AG09319 (cell line): ENCODE measurements around the gene PPP2R2B.

ENCODE experiments used
- DNase-seq: peaks from one replicate; pipeline ENCODE4 v3.0.0-alpha.2; 2010; ENCODE audit warnings: low read depth; ENCODE audit errors: extremely low read depth
- TF ChIP-seq, protein P1 (sequence below): IDR thresholded peaks from 2 replicates; pipeline ENCODE4 v1.5.1; 2011; ENCODE audit warnings: low read depth, mild to moderate bottlenecking, inconsistent platforms, low read length, moderate library complexity

Gene PPP2R2B

DNA sequence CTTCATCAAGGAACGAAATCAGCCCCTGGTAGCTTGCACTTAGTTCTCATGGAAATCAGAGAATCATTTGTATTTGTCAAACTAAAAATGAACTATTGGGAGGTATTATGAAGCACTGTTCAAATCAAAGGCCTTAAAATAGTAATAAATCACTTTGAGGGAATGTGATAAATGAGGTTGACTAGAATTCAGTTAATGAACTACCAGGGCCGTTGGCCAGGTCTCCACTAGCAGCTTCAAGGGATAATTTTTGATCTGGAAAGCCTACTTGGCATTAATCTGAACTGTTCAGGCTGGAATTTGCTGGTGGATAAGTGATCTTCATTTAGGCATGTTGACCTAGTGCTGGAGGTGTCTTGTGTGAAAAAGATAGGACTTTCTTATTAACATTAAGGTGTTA lies 286.2 kb downstream of the PPP2R2B start:
- TF ChIP-seq, protein P1, sequence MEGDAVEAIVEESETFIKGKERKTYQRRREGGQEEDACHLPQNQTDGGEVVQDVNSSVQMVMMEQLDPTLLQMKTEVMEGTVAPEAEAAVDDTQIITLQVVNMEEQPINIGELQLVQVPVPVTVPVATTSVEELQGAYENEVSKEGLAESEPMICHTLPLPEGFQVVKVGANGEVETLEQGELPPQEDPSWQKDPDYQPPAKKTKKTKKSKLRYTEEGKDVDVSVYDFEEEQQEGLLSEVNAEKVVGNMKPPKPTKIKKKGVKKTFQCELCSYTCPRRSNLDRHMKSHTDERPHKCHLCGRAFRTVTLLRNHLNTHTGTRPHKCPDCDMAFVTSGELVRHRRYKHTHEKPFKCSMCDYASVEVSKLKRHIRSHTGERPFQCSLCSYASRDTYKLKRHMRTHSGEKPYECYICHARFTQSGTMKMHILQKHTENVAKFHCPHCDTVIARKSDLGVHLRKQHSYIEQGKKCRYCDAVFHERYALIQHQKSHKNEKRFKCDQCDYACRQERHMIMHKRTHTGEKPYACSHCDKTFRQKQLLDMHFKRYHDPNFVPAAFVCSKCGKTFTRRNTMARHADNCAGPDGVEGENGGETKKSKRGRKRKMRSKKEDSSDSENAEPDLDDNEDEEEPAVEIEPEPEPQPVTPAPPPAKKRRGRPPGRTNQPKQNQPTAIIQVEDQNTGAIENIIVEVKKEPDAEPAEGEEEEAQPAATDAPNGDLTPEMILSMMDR, result no peak
- no peak for DNase-seq

DNA sequence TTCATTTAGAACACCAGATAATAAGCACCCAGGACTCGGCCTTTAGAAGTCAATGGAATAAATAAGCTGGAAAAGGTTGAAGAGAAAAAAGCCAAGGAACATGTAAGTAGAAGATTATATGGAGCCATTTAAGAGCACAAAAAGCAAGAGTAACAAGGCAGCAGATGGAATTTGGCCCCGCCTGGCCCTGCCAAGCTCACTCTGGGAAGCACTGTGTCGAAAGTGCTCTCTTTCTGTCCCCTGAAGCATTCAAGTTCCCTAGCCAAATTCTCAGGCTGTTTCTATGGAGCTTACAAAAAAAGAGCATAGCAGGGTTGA lies 289.6 kb downstream of the PPP2R2B start:
- TF ChIP-seq, protein P1, result no peak
- no peak for DNase-seq

- TF ChIP-seq, protein P1, result no peak
- no peak for DNase-seq
These were observed 290.1 kb downstream of the PPP2R2B start for GRCh38 chr5:146588331-146589027.

DNA sequence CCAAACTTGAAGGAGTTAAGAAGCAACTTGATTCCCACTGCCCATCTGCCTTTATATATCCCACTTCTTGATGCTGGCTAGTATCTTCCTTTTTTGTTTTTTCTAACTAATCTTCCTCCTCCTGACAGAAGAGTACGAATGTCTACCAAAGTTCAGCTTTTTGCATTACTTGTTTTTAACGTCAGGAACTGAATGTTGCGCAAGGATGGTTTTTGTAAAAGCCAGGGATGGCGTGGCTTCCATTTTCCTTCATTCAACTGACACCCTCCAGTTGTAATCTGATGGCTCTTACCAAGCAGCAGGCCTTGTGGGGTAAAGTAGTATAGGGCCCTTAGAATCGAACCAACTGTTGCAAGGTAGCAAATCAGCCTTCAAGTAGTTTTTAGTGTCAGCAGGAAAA lies 291.8 kb downstream of the PPP2R2B start:
- TF ChIP-seq, protein P1, result no peak
- no peak for DNase-seq

GRCh38 chr5:146584750-146585149 lies 293.8 kb downstream of the PPP2R2B start:
- TF ChIP-seq, protein P1, result no peak
- no peak for DNase-seq

DNA sequence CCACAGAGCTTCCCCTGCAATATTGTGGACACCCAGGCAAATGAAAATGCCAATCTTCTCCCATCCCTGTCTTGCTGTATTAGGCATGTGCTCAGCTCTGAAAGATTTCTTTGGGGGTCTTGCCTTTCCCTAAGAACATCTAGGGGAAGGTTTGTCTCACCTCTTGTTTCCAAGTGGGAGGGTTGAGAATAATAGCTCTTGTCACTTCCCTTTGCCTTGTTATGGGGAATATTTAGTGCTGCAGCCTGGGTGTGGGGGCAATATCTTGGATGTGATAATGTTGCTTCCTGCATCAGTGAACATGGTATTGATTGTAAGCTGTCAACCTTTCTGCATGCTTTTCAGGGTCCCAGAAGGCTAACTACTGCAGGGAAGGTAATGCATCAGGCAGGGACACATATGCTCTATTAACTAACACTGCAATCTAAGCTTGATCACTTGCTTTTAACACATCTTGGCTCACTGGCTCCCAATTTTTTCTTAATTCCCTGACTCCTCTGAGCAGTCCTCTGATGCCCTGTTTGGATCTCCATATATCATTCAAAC lies 296.4 kb downstream of the PPP2R2B start:
- DNase-seq, result no peak
- TF ChIP-seq, protein P1, result no peak

GRCh38 chr5:146580237-146580636 lies 298.3 kb downstream of the PPP2R2B start:
- TF ChIP-seq, protein P1, result no peak

More at GRCh38 chr5:146580237-146580636, 298.3 kb downstream of the PPP2R2B start:
- DNase-seq, result no peak
